Left renal pelvis (tissue), 4 donors: Measurements from ENCODE around the gene CABLES2. TPM values are rescaled to one million over a fixed set of nuclear protein-coding genes. Genes with fewer than 3 reads are reported as not detected.

ENCODE experiments used
- DNase-seq, 4 donors: peaks; one replicate each; pipeline ENCODE4 v3.0.0-alpha.2; 2013; ENCODE audit warnings: low read depth in 4 of 4, low spot score in 3 of 4
- polyA plus RNA-seq, 4 donors: library from polyadenylated mRNA; unstranded; fragments of 120-200 nt; gene quantifications; one replicate each; pipeline ENCODE4 v1.2.1, GENCODE V29; 2013; ENCODE audit not compliant: insufficient read length in 4 of 4

The CABLES2 gene
- polyA plus RNA-seq, 4 donors: 9.8 to 11.4 (median 10.5) TPM

DNA sequence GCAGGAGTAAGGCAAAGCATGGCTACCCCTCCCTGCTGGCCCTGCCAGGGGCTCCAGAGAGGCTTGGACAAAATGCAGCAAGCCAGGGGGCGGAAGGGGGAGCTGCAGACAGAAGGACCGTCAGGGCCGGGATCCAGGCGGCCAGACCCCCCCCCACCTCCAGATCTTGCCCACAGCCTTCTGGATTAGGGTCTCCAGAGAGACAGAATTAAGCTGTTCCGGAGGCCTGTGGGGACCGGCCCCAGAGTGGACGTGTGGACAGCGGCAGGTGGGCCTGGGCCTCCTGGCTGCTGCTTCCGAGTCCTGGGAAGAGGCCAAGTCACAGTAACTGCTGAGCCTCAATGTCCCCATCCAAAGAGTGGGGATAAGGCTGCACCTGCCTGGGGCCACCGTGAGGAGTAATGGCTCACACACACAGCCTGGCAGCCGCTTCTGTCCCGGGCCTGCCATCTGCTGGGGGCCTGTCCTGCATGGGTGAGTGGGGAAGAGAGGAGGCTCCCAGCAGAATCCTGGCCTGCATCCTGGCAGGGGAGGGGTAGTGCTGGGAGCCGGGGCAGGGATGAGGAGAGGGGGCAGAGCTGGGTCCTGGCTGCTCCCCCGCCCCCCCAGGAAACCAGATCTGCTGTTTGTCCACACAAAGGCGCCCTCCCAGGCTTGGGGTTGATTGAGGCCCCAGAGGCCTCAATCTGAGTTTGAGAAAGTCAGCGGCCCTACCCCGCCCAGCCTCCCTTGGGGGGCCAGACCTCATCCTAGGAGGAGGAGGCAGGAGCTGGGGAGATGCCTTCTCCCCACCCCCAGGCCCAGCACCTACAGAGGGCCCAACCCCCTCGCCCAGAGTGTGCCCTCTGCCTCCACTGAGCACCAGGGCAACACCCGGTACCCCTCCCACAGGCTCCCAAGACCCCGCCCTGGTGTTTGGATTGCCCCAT, 43.8 kb downstream of the CABLES2 start:
- no peak for DNase-seq

GRCh38 chr20:62362590-62362940, 44.5 kb downstream of the CABLES2 start:
- DNase-seq: no peak

DNA sequence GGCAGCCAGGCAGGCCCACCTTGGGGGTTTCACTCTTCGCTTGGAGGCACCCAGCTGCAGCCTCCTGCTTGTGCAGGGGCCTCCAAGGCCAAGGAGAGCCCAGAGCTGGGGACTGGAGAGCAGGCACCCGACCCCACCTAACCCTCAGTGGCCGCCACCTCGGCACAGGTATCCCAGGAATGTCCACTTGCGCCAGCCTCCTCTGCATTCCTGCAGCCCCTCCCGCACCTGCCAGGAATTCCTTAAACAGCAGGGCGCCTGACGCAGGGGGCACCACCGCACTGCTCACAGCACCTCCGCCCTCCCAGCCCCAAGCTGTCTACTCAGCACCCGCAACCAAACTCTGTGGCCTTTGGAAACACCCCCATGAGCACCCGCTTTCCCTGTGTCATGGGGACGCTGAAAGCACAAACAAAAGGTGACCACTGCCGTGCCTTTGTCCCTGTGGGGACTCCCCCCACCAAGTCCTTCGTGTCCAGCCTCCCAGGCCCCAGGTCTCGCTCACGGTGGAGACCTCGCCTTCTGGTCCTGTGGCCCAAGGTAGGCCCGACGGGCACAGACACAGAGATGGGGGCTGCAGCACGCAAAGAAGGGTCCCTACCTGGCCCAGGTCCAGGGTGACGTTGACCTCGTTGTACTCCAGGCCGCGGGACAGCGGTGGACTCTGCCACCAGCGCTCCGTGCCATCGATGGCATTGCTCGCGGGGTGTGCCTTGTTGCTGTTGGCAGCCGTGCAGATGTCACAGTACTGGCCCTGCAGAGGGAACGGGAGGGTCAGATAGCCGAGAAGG, 45.1 kb downstream of the CABLES2 start:
- DNase-seq: no peak

- DNase-seq: no peak
These were observed 46.0 kb downstream of the CABLES2 start for GRCh38 chr20:62360854-62361798.

- DNase-seq: no peak
These were observed 47.5 kb downstream of the CABLES2 start for GRCh38 chr20:62359491-62360121.

GRCh38 chr20:62359043-62359490, 48.0 kb downstream of the CABLES2 start:
- DNase-seq: no peak

DNA sequence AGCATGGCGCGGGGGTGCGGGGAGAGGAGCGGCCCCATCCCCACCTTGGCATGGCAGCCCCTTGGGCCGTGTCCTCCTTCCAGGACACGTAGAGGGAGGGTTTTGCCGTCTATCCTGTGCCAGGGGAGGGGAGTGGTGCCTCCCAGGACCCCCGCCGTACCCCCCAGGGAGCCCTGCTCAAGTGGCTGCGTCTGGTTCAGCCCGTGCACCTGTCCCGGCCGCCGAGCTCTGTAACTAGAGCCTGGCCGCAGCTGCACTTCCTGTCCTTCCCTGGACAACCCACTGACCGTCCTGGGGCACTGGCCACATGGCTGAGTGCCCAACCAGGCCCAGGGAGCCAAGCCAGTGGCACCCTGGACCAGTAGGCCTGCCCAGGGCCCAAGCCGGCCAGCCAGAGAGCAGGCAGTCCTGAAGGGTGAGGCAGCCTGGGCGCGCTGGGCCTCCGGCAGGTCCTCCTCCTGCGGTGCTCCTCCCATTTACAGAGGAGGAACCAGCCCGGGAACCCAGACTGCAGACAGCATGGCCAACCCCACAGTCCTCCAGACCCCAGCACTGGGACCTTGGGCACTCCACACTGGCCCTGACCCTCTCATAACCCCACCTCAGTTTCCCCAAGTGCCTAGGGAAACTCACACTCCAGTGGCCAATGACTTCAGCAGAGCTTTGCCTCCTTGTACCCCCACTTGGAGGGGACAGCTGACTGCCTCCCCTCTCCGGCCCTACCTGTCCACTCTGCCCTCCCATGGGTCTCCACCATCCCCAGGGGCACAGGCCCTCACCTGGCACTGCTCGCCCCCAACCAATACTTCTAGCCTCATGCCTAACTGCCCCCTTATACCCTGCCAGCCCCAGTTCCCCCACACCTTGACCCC, 48.7 kb downstream of the CABLES2 start:
- no peak for DNase-seq

GRCh38 chr20:62357681-62358080, 49.4 kb downstream of the CABLES2 start:
- DNase-seq: no peak

DNA sequence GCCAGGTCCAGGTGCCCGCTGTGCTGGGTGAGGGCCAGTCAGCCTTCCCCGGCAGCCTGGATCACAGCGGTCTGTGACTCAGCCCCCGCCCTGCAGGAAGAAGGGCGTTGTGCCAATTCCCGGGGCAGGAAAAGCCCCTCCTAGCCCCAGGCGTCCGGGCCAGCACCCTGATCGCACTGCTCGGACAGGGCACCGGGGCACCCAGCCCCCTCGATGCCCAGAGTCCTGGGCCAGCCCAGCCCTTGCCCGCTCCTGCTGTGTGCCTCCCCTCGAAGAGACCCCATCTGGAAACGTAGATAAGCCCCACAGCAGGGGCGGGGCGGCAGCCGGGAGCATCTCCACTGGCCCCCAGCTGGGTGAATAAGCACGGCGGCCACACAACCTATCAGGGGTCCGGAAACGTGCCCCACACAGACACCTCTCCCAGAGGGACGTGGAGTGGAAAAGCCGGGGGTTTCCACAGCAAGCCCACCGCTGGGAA, 49.9 kb downstream of the CABLES2 start:
- DNase-seq: no peak

- no peak for DNase-seq
These were observed 50.4 kb downstream of the CABLES2 start for GRCh38 chr20:62356589-62357186.

GRCh38 chr20:62355878-62356588, 51.1 kb downstream of the CABLES2 start:
- DNase-seq: no peak

DNA sequence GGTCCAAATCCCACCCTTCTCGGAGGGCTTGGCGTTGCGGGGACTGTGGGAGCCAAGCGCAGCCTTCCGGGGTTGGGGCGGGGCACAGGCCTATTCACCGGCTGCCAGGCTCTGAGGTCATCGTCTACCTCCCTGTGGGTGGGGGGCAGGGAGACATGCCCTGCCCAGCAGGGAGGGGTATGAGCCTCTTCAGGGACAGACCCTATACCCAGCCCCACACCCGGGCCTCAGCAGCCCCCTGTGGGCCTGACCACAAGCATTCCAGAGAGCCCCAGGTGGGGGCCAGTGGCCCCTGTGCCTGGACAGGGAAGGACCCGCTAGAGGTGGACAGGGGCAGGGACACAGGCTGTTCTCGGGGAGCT, 51.6 kb downstream of the CABLES2 start:
- no peak for DNase-seq

DNA sequence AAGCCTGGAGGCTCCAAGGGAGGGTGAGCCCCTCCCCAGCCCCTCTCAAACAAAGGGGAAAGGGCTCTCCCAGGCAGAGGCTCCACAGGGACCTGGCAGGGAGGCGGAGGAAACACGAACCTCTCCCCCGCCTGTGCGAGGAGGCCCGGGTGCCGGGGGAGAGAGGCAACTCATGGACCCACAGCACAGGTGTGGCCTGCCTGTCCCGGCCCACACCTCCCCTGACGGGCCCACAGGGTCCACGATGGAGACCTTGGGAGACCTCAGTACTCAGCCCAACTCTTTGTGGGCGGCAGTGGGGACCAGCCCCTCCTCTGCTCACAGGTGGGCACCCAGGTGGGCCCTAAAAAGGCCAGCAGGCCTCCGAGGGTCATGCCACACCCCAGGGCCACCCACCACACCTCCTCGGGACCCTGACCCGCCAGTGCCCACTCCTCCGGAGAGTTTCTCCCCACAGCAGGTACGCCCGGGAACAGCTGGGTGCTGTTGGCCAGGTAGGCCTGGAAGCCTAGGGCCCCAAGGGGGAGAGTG, 52.2 kb downstream of the CABLES2 start:
- DNase-seq: no peak

DNA sequence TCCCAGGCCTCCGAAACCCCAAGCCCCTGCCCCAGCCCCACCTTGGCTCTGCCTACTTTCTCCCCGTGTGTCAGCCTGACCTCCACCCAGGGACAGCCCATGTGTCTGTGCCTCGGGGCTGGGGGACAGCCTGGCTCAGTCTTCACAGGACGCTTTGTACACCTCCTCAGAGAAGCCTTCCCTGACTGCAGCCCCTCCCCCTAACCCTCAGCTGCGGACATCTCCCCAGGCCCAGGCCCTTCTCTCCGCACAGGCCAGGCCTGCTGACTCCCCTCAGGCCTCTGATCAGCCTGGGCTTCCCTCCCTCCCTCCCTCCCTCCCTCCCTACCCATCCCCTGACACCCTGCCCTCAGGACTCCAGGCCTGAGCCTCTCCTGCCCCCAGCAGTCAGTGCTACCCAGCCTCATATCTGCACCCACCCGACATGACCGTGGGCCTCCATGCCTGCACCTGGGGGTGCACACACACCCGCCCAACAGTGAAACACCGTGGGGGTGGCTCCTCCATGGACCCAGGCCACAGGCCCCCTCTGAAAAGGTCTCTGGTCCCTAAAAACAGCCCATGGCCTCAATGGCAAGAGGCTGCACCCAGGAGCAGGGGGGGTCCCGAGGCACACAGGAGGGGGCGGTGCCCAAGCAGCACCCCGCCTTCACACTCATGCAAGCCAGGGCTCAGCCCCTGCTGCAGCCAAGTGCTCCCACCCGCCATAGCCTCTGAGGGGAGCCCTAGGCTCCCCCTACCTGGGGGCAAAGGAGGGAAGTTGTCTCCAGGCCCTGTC, 52.9 kb downstream of the CABLES2 start:
- DNase-seq: no peak

DNA sequence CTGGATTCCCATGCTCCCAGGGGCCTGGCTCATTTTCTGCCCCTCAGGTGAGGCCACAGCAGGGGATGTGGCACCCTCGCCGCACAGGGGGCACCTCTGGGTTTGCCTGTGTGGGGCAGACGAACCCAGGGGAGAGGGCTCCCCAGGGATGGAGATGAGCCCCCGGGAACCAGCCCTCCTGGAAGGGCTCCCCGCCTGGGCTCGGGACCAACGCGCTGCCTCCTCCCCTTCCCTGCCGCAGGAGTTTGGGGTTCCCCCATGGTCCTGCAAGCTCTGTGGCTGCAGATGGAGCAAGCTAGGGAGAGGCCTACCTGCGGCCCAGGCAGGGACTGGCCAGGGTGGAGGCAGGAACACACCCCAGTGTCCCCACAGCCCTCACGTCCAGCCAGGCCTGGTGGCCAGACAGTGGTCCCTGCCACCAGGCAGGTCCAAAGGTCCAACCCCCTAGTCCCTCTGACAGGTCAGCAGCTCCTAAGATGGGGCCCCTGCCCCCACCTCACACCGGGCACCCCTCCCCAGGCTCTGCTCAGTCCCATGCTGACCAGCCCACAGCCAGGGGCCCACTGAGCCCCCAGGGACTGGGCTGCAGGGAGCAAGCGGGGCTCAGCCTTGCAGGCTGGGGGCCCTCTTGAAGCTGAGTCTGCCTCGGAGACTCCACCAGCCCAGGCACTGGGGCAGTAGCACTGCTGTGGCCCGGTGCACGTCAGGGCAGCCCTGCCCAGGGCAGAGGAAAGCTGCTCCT, 53.6 kb downstream of the CABLES2 start:
- no peak for DNase-seq
